ENCODE measurements around the gene KREMEN2. TPM values are rescaled to one million over a fixed set of nuclear protein-coding genes. Genes with fewer than 3 reads are reported as not detected.

KREMEN2 gene
- total RNA-seq, 1 donor from 2014 or later, result 8.0 TPM

DNA sequence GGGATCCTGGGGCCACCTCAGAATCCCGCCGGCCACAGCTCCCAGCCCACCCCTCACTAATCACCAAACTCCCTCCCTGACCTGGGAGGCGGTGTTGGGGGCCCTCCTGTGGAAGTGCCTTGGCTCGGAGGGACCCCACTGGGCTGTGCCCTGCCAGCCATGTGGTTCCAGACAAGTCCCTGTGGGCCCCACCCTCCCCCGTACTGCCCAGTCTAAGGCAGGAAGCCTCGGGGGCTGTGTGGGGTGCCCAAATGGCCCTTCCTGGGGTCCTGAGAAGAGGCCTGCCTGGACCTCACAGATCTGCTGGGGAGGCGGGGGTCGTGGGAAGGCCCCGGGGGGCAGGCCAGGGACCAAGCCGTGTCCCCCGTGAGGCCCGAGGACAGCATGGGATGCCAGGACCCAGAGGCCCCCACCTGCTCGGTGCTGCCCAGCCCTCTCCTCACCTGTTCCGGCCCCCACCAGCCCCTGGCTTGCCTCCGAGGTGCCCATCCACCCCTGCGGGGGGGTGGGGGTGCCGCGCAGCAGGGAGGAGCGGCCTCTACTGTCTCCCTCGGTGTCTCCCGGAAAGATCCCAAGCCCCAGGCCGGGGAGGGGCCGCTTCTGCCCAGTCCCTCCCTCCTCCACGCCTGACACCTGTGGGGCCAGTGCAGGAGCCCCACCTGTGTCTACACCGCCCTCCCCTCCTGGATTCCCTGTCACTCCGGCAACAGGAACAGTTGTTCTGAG, 9.3 kb upstream of the KREMEN2 start:
- H3K4me3 Mint-ChIP-seq (ENCODE audit: unreplicated experiment), result no peak overlapping the region
- H3K4me2 ChIP-seq (ENCODE audit: low read length), result no peak overlapping the region
- no peak overlapping the region for H3K4me3 ChIP-seq (ENCODE audit: insufficient read depth, low read depth, low read length)
- H3K27me3 Mint-ChIP-seq (ENCODE audit: low read depth, unreplicated experiment), result peaks cover 4% of the 10 kb centered on the region
- H4K20me1 ChIP-seq (ENCODE audit: insufficient read depth, low read length), result no peaks in the 10 kb centered on the region
- H3K36me3 Mint-ChIP-seq (ENCODE audit: low read depth, unreplicated experiment), result no peaks in the 10 kb centered on the region
- no peak overlapping the region for H3K9ac ChIP-seq (ENCODE audit: low read length)
- peaks cover 6% of the 10 kb centered on the region for H3K27me3 ChIP-seq (ENCODE audit: insufficient read depth, low read length)
- H3K9me3 ChIP-seq (ENCODE audit: insufficient read depth, low read depth, low read length), result no peaks in the 10 kb centered on the region
- no peak for FAIRE-seq
- H3K27ac Mint-ChIP-seq (ENCODE audit: unreplicated experiment), result no peak overlapping the region
- no peaks in the 10 kb centered on the region for H3K36me3 ChIP-seq (ENCODE audit: insufficient read depth, low read length)
- peaks cover 2% of the 10 kb centered on the region for H3K4me1 Mint-ChIP-seq (ENCODE audit: low read depth, unreplicated experiment)
- no peaks in the 10 kb centered on the region for H3K4me1 ChIP-seq (ENCODE audit: insufficient read depth, low read length)
- no peaks in the 10 kb centered on the region for H3K9me3 Mint-ChIP-seq (ENCODE audit: unreplicated experiment)
- H3K27ac ChIP-seq (ENCODE audit: low read depth, low read length), result no peak overlapping the region
- no peak for DNase-seq (ENCODE audit: low read depth)
- no peak overlapping the region for H2AFZ ChIP-seq (ENCODE audit: low read depth, low read length)
- no peaks in the 10 kb centered on the region for H3K79me2 ChIP-seq (ENCODE audit: insufficient read depth, low read length)
- TF ChIP-seq, protein P1, sequence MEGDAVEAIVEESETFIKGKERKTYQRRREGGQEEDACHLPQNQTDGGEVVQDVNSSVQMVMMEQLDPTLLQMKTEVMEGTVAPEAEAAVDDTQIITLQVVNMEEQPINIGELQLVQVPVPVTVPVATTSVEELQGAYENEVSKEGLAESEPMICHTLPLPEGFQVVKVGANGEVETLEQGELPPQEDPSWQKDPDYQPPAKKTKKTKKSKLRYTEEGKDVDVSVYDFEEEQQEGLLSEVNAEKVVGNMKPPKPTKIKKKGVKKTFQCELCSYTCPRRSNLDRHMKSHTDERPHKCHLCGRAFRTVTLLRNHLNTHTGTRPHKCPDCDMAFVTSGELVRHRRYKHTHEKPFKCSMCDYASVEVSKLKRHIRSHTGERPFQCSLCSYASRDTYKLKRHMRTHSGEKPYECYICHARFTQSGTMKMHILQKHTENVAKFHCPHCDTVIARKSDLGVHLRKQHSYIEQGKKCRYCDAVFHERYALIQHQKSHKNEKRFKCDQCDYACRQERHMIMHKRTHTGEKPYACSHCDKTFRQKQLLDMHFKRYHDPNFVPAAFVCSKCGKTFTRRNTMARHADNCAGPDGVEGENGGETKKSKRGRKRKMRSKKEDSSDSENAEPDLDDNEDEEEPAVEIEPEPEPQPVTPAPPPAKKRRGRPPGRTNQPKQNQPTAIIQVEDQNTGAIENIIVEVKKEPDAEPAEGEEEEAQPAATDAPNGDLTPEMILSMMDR (IDR thresholded peaks at IDR 0.05; ENCODE audit: insufficient read depth, low read depth, low read length), result no peak
- no peak for TF ChIP-seq EZH2 (IDR thresholded peaks at IDR 0.05; ENCODE audit: insufficient read depth, low read length)

DNA sequence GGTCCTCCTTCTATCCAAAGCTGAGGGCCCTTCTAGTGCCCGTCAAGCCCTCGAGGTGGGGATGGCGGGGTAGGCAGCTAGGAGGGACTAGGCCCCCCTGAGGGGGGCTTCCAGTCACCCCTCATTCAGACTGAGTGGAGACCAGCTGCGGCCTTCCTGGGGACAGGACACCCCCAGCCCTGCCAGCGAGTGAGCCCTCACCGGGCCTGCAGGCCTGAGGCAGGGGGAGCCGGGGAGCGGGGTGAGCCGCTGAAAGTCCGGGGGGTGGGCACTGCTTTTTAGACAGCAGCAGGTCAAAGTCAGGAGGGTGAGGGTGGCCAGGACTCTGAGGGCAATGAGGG, 8.7 kb upstream of the KREMEN2 start:
- Mint-ChIP-seq H3K4me3 (ENCODE audit: unreplicated experiment) (no peak overlapping the region), H3K27ac (ENCODE audit: unreplicated experiment) (no peak overlapping the region), H3K9me3 (ENCODE audit: unreplicated experiment) (no peaks in the 10 kb centered on the region), H3K27me3 (ENCODE audit: low read depth, unreplicated experiment) (peaks cover 7% of the 10 kb centered on the region), H3K4me1 (ENCODE audit: low read depth, unreplicated experiment) (peaks cover 2% of the 10 kb centered on the region), H3K36me3 (ENCODE audit: low read depth, unreplicated experiment) (no peaks in the 10 kb centered on the region)
- H3K4me2 ChIP-seq (ENCODE audit: low read length), result no peak overlapping the region
- no peak overlapping the region for H2AFZ ChIP-seq (ENCODE audit: low read depth, low read length)
- H3K4me3 ChIP-seq (ENCODE audit: insufficient read depth, low read depth, low read length), result no peak overlapping the region
- H3K27ac ChIP-seq (ENCODE audit: low read depth, low read length), result no peak overlapping the region
- H3K9ac ChIP-seq (ENCODE audit: low read length), result no peak overlapping the region
- H3K4me1 ChIP-seq (ENCODE audit: insufficient read depth, low read length), result no peaks in the 10 kb centered on the region
- H3K79me2 ChIP-seq (ENCODE audit: insufficient read depth, low read length), result no peaks in the 10 kb centered on the region
- FAIRE-seq (no peak), DNase-seq (ENCODE audit: low read depth) (no peak)
- no peaks in the 10 kb centered on the region for H3K9me3 ChIP-seq (ENCODE audit: insufficient read depth, low read depth, low read length)
- no peaks in the 10 kb centered on the region for H4K20me1 ChIP-seq (ENCODE audit: insufficient read depth, low read length)
- no peaks in the 10 kb centered on the region for H3K36me3 ChIP-seq (ENCODE audit: insufficient read depth, low read length)
- no peak for TF ChIP-seq EZH2 (IDR thresholded peaks at IDR 0.05; ENCODE audit: insufficient read depth, low read length)
- TF ChIP-seq, protein P1 (IDR thresholded peaks at IDR 0.05; ENCODE audit: insufficient read depth, low read depth, low read length), result no peak
- H3K27me3 ChIP-seq (ENCODE audit: insufficient read depth, low read length), result peaks cover 6% of the 10 kb centered on the region
